ENCODE measurements around the gene SHB. TPM values are rescaled to one million over a fixed set of nuclear protein-coding genes. Genes with fewer than 3 reads are reported as not detected.

The SHB gene
- total RNA-seq, 1 donor from 2014 or later = 0.74 TPM

- intact Hi-C loops (cut with micrococcal nuclease) = no loop called here
These were observed 112.6 kb downstream of the SHB start for GRCh38 chr9:37956423-37956820.

DNA sequence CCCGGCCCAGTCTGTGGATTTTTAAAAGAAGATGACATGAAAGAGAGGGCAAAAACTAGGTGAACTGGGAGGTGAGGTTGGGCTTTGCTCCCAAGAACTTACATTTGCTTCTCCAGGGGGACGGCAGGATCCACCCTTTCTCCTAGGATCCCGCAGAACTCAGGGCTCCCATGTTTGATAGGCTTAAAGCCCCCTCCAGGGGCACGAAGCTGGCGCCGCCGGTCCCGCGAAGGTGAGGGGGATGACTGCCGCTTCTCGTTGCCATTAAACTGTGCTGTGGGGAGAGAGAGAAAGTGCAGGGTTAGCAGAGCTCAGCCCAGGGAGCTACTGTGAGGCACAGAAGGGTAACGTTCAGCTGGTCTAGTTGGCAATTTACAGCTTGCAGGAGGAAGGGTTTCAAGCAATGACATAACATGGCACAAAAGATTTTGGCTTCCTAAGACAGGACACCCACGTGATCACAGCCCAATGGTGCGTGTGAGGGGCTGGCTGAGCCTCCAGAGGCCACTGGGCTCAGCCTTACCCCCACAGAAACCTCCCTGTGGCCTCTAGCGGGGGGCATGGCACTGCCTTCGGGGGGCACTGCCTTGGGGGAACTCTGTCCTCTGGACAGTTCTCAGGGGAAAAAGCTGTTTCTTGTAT, 113.1 kb downstream of the SHB start:
- intact Hi-C loops (cut with micrococcal nuclease) = no loop called here

- intact Hi-C loops (cut with micrococcal nuclease) = no loop called here
These were observed 114.4 kb downstream of the SHB start for GRCh38 chr9:37954581-37954981.

GRCh38 chr9:37953775-37954437, 115.1 kb downstream of the SHB start:
- intact Hi-C loops (cut with micrococcal nuclease) = no loop called here

DNA sequence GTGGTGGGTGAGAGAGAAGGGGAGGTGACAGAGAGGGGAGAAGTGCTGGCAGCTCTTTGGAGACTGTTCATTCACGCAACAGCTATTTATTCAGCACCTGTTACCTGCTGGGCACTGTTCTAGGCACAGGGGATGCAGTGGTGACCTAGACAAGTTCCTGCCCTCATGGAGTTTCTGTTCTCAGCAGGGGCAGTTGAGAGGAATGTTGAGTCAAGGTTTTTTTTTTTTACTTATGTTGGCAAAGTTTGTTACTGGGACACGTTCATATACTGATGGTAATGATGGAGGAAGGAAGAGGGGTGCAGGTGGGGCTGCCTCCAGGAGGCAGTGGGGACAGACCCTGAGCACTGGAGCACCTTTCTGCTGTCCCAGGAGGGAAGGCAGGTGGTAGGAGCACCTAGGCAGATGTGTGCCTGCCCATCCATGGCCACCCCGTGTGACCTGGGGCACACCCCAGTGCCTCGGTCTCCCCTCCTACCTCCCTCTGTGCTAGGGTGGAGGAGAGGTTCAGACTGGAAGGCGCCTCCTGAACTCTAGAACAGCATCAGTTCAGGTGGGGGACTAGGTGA, 115.7 kb downstream of the SHB start:
- intact Hi-C loops (cut with micrococcal nuclease) = no loop called here

GRCh38 chr9:37952731-37953130, 116.3 kb downstream of the SHB start:
- intact Hi-C loops (cut with micrococcal nuclease) = no loop called here

- intact Hi-C loops (cut with micrococcal nuclease) = no loop called here
These were observed 117.2 kb downstream of the SHB start for GRCh38 chr9:37951671-37952449.

GRCh38 chr9:37950561-37950960, 118.5 kb downstream of the SHB start:
- intact Hi-C loops (cut with micrococcal nuclease) = no loop called here

- intact Hi-C loops (cut with micrococcal nuclease) = no loop called here
These were observed 119.5 kb downstream of the SHB start for GRCh38 chr9:37949576-37949975.

DNA sequence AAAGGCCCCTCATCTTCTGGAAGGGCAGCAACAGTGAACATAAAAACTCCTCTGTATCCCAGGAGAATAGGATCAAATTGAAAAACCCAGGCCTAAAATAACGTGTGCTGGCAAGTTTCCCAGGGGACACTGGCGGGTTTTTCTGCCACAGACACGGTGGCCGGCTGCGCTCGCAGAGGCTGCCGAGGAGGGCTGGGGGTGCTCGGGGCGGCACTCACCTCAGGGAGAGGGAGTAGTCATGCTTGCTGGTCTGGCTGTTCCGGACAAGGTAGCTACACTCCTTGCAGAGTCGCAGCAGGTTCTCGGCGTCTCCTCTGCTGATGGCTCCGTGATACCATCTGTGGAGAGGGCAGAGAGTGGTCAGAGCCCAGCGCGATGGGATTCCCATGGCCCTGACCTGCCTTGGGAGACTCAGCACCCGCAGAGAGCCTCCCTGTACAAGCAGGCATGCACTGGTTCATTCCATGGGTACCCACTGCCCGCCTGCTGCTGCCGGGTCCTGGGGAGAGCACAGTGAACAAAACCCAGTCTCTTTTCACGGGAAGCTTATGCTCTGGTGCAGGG, 120.5 kb downstream of the SHB start:
- intact Hi-C loops (cut with micrococcal nuclease) = no loop called here

- intact Hi-C loops (cut with micrococcal nuclease) = no loop called here
These were observed 121.0 kb downstream of the SHB start for GRCh38 chr9:37947977-37948376.

DNA sequence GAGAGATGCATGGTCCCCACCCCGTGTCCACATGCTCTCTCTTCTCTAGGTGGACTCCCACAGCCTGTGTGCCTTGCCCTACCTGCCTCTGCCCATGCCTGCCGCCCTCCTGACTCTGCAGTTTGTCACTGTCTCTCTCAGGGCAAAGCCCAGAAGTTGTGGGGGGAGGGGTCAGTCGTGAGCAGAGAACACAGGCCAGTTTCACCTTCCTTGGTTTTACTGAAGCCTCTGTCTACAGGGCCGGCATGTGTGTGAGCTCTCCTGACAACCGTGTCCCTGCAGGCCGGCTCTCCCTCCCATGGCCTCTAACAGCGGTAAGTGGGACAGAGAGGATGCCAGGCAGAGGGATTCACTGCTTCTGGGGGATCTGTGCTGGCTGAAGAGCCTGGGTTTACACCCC, 121.6 kb downstream of the SHB start:
- intact Hi-C loops (cut with micrococcal nuclease) = no loop called here

- intact Hi-C loops (cut with micrococcal nuclease) = no loop called here
These were observed 122.1 kb downstream of the SHB start for GRCh38 chr9:37946971-37947370.

DNA sequence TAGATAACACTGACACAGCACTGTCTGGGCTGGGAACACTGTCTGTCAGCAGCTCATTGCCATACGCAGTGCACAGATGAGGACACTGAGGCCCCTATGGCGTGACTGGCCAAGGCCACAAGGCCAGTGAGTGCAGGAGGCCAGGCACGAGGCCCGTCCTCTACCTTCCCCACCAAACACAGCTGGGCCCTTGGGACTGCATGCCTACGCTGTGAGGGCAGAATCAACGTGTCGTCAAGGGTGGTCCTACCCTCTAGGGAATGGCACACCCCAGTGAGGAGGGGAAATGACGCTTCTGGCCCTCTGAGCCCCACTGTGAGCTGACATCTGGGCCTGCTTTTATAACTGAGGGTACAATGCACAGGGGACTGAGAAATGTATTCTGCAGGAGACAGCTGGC, 123.0 kb downstream of the SHB start:
- intact Hi-C loops (cut with micrococcal nuclease) = no loop called here

DNA sequence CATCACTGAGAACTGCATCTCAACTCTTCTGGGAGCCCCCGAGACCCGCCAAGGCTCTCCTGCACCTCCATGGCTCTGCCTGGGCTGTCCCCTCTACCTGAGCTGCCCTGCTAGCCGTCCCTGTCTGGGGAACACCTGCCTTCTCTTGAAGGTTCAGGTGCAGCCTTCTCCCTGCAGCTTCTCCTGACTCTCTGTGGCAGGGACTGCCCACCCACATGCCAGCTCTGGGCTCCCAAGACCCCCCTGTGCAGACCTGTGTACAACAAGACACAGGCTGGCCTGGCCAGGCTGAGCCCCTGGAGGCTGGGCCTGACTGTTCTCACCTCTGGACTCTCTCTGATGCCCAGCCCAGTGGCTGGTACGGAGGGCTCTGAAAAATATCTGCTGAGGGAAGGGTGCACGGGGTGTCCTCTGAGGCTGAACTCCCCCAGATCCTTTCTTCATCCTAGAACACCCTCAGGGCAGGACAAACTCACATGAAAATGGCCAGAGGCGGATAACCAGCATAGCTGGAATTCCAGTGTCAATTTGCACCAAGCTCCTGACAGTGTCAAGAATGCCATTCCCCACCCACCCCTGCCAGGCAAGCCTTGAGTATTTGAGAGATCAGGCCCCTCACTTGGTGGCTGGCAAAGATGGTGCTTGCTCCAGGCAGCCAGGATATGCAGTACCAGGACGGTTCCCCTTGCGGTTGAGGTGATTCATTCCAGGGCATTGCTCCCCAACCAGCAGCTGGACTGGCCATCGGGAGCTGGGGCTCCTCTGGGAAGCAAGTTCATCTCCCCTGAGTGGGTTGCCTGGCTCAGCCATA, 124.2 kb downstream of the SHB start:
- intact Hi-C loops (cut with micrococcal nuclease) = no loop called here

DNA sequence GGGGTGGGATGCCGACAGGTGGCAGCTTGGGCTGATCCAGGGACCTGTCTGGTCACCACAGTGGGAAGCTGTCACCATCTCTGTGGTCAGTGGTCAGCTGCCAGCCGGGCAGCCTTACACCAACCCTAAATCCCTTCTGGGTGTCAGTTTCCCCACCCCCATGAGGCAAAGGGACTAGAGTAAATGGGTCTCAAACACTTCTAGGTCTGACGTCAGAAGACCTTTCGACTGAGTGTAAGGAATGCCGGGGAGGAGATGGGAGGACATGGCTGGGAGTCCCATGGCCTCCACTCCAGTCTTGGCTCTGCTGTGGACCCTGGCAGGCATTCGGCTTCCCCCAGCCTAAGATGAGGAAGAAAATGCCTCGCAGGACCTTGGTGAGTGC, 124.8 kb downstream of the SHB start:
- intact Hi-C loops (cut with micrococcal nuclease) = no loop called here

DNA sequence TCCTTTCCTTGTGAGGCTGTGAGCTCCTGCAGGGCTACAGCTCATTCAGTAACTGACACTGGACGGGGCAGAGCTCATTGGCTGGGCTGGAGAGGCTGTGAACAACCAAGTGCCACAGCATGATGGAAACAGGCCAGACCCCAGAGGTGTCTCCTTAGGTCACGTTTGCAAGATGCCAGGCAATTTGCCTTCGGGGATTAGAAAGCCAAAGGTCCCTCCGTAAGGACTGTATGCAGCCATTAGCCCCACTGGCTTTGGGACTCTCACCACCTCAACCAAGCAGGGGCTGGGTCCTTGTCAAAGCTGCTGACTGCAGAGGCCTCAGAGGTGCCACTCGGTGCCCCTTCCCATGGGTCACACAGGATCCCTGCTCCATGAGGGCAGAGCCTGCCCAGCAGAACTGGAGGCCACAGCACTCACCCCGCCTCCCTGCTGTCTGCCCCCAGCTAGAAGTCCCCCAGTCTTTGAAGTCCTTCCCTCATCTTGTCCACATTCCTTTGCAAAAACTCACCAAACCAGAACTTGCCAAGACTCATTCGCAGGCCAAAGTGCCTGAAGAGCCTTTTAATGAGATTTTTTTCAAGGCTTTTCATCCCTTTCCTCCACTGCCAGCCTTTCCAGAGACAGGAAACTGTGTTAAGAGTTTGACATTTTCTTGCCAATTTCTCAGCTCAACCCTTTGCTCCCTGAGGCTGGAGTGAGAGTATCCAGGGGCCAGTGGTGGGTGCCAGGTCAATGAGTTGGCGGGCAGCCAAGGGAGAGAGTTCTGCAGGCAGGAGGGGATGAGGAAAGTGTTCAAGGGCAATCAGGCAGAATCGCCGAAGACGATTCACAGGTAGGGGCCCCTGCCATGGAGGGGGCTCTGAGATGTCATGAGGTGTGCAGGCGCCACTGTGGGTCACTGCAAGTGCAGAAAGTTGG, 125.4 kb downstream of the SHB start:
- intact Hi-C loops (cut with micrococcal nuclease) = no loop called here

DNA sequence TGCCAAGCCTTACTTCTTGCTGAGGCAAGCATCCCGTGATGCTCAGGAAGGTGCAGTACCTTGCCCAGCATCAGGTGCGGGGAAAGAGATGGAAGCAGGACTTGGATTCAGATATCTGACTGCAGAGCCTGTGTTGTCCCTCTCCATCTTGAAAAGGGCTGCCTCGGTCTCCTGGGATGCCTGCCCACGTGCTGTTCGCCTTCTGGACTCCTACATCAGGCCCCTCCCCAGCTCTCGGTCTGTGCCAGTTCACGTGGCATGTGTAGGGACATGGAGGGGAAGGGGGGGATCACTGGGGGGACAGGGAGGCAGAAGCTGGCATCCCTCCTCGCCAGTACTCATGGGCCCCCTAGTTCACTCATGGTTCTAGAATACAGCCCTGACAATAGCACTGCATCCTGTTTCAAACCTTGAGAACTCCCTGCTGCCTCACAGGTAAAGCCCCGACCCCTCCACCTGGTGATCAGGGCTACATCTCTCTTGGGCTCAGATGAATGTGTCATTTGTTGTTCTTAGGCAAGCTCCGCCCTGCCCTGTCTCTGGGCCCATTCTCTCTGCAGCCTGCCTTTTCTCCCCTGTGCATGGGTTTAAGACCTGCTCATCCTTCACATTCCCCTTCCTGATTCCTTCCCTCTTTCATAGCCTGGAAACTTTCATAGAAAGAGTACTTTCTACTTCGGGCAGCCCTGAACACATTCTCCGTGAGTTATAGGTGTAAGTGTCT, 126.2 kb downstream of the SHB start:
- intact Hi-C loops (cut with micrococcal nuclease) = no loop called here

DNA sequence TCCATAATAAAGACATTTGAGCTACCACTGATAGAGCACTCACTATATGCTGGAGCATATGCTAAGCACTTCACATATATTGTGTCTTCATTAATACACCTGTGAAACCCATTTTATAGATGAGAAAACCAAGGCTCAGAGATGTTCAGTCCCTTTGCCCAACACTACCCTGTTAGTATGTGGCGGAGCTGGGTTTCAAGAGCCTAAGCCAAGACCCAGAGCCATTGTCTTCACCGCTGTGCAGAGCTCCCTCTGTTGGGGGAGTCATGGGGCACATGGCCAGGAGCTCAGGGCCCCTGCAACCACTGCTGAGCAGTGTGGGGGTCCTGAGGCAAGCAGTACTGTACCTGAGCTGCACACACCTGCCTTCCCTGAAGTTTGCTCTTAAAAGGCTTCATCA, 127.8 kb downstream of the SHB start:
- intact Hi-C loops (cut with micrococcal nuclease) = no loop called here

Measured in T-helper 1 cell treated with Interleukin-12 subunit alpha and Interleukin-12 subunit beta and Interleukin-4 antibody, amounts not matched to agents 30 ng/mL and 1 ng/mL, for 36 hours (primary cell).